OCI-LY1 (cell line): ENCODE data around the gene USP27X.

Source experiments
- H2AFZ ChIP-seq: fragments of 200-600 bp; sonication (generic), shearing (Covaris generic); 2 replicates; pipeline ENCODE4 v1.6.0; 2014; ENCODE audit warnings: antibody characterized with exemption, mild to moderate bottlenecking, low read length
- H3F3A ChIP-seq: fragments of 200-600 bp; sonication (generic), shearing (Covaris generic); 2 replicates; pipeline ENCODE4 v1.6.0; 2014; ENCODE audit warnings: mild to moderate bottlenecking, antibody characterized with exemption, low read length, moderate library complexity; ENCODE audit not compliant: insufficient read depth
- H3K27ac ChIP-seq: fragments of 200-600 bp; sonication (generic); 2 replicates; pipeline ENCODE4 v1.5.1; 2014; ENCODE audit warnings: low read length, mixed run types, mild to moderate bottlenecking, low read depth; ENCODE audit not compliant: poor library complexity, severe bottlenecking
- H3K27me3 ChIP-seq: fragments of 200-600 bp; sonication (generic); 2 replicates; pipeline ENCODE4 v1.6.0; 2014; ENCODE audit warnings: antibody characterized with exemption, mild to moderate bottlenecking, low read length, moderate library complexity; ENCODE audit not compliant: insufficient read depth
- H3K36me3 ChIP-seq: fragments of 200-600 bp; sonication (generic); 2 replicates; pipeline ENCODE4 v1.6.1; 2014; ENCODE audit warnings: mild to moderate bottlenecking, antibody characterized with exemption, low read length, moderate library complexity, mixed read lengths; ENCODE audit not compliant: insufficient read depth
- H3K4me1 ChIP-seq: fragments of 200-600 bp; sonication (generic); 2 replicates; pipeline ENCODE4 v1.5.1; 2014; ENCODE audit warnings: mild to moderate bottlenecking, low read length, moderate library complexity; ENCODE audit not compliant: insufficient read depth, severe bottlenecking
- H3K4me2 ChIP-seq: fragments of 200-600 bp; sonication (generic), shearing (Covaris generic); 2 replicates; pipeline ENCODE4 v1.6.1; 2014; ENCODE audit warnings: low read length
- H3K4me3 ChIP-seq: fragments of 200-600 bp; sonication (generic); 2 replicates; pipeline ENCODE4 v1.5.1; 2014; ENCODE audit warnings: low read length, low read depth, mild to moderate bottlenecking, mixed read lengths; ENCODE audit not compliant: poor library complexity, severe bottlenecking
- H3K79me2 ChIP-seq: fragments of 200-600 bp; shearing (Covaris generic); 2 replicates; pipeline ENCODE4 v1.6.1; 2016; ENCODE audit warnings: mixed run types, low read length, mixed read lengths; ENCODE audit not compliant: insufficient read depth
- H3K9ac ChIP-seq: fragments of 200-600 bp; sonication (generic), shearing (Covaris generic); 2 replicates; pipeline ENCODE4 v1.6.1; 2014; ENCODE audit warnings: mild to moderate bottlenecking, low read length, mixed read lengths
- H3K9me2 ChIP-seq: fragments of 200-600 bp; sonication (generic), shearing (Covaris generic); 2 replicates; pipeline ENCODE4 v1.6.1; 2014; ENCODE audit warnings: low read depth, mild to moderate bottlenecking, low read length, mixed read lengths
- H3K9me3 ChIP-seq: fragments of 200-600 bp; shearing (Covaris generic); 2 replicates; pipeline ENCODE4 v1.6.1; 2014; ENCODE audit warnings: low read length, mixed read lengths
- H4K20me1 ChIP-seq: fragments of 200-600 bp; sonication (generic), shearing (Covaris generic); 2 replicates; pipeline ENCODE4 v1.6.0; 2016; ENCODE audit warnings: mild to moderate bottlenecking, low read length; ENCODE audit not compliant: insufficient read depth
- EZH2 ChIP-seq: fragments of 200-600 bp; sonication (generic), shearing (Covaris generic); IDR thresholded peaks from 2 replicates; pipeline ENCODE4 v1.8.0; 2017; ENCODE audit warnings: borderline replicate concordance, mixed run types, mild to moderate bottlenecking, antibody characterized with exemption, low read length, moderate library complexity, mixed read lengths
- TF ChIP-seq, protein P1 (sequence below): fragments of 200-600 bp; sonication (generic), shearing (Covaris generic); IDR thresholded peaks from 2 replicates; pipeline ENCODE4 v1.5.1; 2017; ENCODE audit warnings: mild to moderate bottlenecking, antibody characterized with exemption, low read length, moderate library complexity, mixed read lengths

The USP27X gene

DNA sequence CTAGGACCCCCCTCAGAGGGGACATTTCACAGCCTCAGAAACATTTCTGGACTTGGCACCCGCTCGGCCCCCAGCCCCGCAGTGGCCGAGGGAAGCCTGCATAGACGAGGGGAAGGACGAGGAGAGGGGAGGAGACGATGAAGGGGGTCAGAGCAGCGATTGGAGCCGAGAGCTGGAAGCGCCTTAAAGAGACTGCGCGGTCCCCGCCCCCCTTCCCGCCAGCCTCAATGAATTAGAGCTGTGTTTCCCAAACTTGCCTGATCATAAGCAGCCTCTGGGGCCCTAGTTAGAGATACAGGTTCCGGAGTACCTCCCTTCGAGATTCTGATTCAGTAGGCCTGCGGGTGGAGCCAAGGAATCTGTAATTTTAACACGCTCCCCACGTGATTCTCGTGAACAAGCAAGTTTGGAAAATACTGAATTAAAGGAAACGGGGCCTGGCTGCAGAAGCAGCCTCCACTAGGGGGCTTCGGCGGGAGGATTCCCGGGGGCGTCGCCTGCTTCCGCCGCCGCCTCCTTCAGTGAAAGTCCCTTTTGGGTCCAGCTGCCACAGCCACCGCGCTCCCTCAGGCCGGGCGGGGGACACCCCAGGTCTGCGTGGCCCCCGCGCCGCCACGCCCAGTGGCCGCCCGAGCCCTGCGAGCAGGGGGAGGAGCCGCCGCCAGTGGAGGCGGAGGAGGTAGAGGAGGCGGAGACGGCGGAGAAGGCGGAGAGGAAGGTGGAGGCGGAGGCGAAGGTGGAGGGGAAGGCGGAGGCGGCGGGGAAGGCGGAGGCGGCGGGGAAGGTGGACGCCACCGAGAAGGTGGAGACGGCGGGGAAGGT lies at the start of gene USP27X:
TSS of gene USP27X (plus strand) at position 651 of the 822 bp plus-strand sequence. CDS start 824 bp downstream, outside the sequence.
- peak within 1 kb of the TSS; percentile 83 for H3K4me2 ChIP-seq

DNA sequence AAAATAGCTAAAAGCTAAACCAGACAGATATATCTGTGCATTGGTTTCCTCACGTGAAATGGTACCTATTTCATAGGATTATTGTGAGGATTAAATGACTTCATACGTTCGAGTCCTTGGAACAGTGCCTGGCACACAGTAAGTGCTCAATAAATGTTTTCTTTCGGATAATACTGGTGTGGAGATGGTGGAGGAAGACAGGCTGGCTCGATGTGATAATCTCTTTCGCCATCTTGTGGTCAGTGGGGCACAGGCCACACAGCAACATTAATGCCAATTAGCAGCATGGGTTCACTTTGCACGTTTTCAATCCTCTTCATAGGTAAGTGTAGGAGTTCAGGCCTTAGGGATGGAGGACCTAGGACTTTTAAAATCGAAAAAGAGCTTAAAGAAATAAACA lies 40.9 kb upstream of the USP27X start:
- Histone ChIP-seq H3K27me3 (no peaks in the 10 kb centered on the region), H3K4me1 (no peaks in the 10 kb centered on the region), H3K36me3 (no peaks in the 10 kb centered on the region), H3K27ac (no peak overlapping the region), H3K4me3 (no peak overlapping the region), H3K79me2 (no peaks in the 10 kb centered on the region), H3F3A (no peaks in the 10 kb centered on the region), H3K9me2 (no peaks in the 10 kb centered on the region), H4K20me1 (no peaks in the 10 kb centered on the region), H3K9me3 (no peaks in the 10 kb centered on the region), H3K9ac (no peak overlapping the region), H2AFZ (no peak overlapping the region), H3K4me2 (no peak overlapping the region)
- TF ChIP-seq, protein P1, sequence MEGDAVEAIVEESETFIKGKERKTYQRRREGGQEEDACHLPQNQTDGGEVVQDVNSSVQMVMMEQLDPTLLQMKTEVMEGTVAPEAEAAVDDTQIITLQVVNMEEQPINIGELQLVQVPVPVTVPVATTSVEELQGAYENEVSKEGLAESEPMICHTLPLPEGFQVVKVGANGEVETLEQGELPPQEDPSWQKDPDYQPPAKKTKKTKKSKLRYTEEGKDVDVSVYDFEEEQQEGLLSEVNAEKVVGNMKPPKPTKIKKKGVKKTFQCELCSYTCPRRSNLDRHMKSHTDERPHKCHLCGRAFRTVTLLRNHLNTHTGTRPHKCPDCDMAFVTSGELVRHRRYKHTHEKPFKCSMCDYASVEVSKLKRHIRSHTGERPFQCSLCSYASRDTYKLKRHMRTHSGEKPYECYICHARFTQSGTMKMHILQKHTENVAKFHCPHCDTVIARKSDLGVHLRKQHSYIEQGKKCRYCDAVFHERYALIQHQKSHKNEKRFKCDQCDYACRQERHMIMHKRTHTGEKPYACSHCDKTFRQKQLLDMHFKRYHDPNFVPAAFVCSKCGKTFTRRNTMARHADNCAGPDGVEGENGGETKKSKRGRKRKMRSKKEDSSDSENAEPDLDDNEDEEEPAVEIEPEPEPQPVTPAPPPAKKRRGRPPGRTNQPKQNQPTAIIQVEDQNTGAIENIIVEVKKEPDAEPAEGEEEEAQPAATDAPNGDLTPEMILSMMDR = peak; percentile 58
- no peak for TF ChIP-seq EZH2

More for the DNA sequence above, at the start of gene USP27X:
- Histone ChIP-seq H2AFZ (peak within 1 kb of the TSS; percentile 75; the same call in 1 of the 2 replicates), H3K4me1 (peaks cover 19% of the 10 kb centered on the region), H3K9me3 (no peaks in the 10 kb centered on the region), H3K9ac (peak within 1 kb of the TSS; percentile 68), H3K4me3 (peak within 1 kb of the TSS; percentile 70), H3K36me3 (no peaks in the 10 kb centered on the region), H4K20me1 (no peaks in the 10 kb centered on the region), H3K79me2 (no peaks in the 10 kb centered on the region), H3K27ac (no peak within 1 kb of the TSS), H3K27me3 (no peaks in the 10 kb centered on the region), H3F3A (no peaks in the 10 kb centered on the region), H3K9me2 (no peaks in the 10 kb centered on the region)
- TF ChIP-seq, protein P1 = peak; percentile 47
- TF ChIP-seq EZH2 = no peak

GRCh38 chrX:49840679-49841078 lies 38.6 kb upstream of the USP27X start:
- Histone ChIP-seq H3K4me1 (no peaks in the 10 kb centered on the region), H3K9ac (no peak overlapping the region), H3K9me3 (no peaks in the 10 kb centered on the region), H4K20me1 (no peaks in the 10 kb centered on the region), H3K27ac (no peak overlapping the region), H3K4me2 (no peak overlapping the region), H3F3A (no peaks in the 10 kb centered on the region), H3K4me3 (no peak overlapping the region), H3K36me3 (no peaks in the 10 kb centered on the region), H3K9me2 (no peaks in the 10 kb centered on the region), H3K27me3 (no peaks in the 10 kb centered on the region), H2AFZ (no peak overlapping the region), H3K79me2 (no peaks in the 10 kb centered on the region)
- TF ChIP-seq EZH2 = no peak
- TF ChIP-seq, protein P1 = peak; percentile 42; the same call in 1 of the 2 replicates
